ENCODE results near the gene FAM50A.
"Not testable (repeated sequence)": the region's sequence is repeated elsewhere in the genome, so short reads cannot be mapped to it uniquely, and the experiment has no call there.

Gene FAM50A

DNA sequence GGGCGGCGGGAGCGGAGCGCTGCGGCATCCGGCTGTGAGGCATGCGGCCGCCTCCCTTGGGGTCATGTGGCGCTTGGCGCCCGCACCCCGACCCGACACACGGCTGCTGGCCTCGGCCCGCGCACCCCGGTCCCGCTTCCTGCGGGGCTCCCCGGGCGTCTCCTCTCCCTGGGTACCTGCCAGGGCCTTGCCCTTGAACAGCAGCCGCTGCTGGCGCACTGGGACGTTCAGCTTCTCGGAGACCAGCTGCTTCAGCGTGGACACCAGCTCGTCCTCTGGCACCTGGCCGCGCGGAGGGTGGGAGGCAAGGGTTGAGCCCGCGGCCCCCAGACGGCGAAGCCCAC lies 42.1 kb downstream of the FAM50A start:
- no peak for DNase-seq

DNA sequence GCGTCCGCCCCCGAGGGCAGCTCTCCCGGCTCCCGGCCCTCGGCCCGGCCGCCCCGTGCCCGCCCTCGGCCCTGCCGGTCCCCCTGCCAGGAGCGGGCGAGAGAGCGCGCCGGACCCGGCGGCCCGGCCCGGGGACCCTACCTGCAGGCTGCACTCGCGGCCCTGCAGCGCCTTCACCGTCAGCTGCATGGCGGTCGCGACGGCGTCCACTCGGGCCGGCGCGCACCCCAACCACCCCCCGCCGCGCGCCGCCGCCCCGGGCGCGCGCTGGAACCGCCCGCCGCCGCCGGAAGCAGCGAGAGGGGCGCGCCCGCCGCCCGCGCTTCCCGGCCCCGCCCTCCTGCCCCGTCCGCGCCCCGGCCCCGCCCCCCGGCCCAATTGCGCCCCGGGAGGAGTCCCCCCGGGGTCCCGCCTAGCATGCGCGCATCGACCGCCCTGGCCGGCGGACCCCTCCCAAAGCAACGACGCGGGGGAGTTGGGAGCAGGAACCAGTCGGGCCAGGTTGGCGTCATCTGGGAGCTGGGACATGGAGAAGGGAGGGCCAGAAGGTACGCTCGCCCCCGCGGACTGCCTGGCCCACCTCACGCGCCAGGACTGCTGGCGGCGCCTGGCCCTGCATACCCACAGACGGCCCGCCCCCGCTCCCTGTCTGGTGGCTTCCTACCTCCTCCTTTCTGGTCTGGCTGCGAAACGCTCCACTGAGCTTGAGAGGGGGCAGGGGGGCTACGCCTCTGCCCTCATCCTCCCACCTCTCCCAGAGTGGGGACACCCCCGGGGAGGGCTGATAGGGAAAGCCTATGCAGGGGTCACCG lies 42.7 kb downstream of the FAM50A start, which contains the start of gene UBL4A:
TSS of gene UBL4A (minus strand) at position 220 of the 812 bp plus-strand sequence. CDS start at position 189, 31 bp downstream.
- DNase-seq, result peak; percentile 57

DNA sequence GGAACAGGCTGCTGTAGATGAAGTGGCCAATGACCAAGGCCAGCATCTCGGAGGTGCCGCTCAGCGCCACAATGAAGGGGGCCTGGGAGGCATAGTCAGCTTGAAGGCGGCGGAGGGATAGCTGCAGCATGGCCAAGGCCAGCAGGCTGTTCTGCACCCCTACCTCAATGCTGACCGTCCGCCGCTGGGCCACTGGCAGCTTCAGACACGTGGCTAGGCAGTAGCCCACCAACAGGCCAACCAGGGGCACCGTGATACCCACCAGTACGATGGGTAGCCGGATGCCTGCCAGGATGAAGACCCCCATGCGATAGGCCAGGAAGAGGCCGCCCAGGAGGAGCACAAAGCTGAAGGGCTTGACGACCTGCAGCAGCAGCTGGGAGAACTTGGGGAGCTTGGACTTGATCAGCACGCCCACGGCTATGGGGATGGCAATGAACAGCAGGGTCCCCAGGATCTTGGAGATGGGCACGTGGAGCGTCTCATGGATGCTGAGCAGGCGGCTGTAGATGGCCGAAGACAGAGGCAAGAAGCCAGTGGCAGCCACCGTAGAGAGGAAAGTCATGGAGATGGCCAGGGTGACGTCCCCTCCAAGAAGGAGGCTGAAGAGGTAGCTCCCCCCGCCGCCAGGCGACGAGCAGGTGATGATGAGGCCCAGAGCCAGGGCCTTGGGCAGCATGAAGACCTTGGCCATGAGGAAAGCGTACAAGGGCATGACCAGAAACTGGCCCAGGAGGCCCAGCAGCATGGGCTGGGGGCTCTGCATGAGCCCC lies 43.8 kb downstream of the FAM50A start:
- DNase-seq, result no peak

DNA sequence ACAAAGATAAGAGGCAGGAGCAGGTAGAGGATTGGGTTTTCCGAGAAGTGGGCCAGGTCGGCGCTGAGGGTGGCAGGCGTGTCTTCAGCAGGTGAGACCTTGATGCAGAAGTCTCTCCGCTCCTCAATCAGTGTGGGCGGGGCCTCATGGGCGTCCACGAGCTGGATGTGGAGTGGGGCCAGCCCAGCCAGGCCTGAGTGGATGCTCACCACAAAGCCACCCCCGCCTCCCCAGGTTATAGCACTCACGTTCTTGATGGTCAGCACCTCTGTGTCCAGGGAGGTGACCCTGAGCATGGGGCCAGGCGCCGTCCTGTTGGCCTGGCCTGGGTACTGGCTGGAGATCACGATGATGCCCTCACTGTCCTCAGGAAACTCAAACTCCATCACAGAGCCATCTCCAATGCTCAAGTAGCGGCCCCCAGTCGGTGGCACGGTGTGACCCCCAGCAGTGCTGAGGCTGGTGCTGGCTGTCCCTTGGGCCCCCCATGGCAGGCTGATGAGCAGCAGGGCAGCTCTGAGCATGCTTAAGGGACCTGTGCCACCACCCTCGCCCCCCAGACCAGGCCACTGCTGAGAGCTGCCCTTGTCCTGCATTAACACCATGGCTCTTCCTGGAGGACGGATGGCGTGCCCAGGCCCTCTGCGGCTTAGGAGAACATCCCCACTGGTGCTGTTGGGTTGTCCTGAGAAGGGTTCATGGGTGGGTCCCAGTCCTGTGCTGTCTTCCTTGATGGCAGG lies 44.6 kb downstream of the FAM50A start:
- no peak for DNase-seq

DNA sequence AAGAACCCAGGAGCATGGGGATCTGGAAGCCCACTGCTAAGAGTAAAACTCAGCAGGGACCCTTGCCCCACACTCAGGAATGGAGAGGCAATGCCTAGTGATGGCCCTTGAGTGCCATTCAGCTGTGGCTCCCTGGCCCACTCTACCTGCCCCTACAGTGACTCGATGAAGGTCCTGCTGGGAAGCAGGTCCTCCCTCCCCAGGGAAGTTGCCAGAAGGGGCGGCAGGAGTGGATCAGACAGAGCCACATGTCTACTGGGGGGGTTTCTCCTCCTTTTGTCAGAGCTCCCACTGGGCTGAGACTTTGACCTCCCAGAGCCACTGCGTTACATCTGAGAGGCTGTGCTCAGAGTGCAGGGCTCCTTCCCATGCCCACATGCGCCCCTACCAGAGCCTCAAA lies 45.2 kb downstream of the FAM50A start:
- no peak for DNase-seq

DNA sequence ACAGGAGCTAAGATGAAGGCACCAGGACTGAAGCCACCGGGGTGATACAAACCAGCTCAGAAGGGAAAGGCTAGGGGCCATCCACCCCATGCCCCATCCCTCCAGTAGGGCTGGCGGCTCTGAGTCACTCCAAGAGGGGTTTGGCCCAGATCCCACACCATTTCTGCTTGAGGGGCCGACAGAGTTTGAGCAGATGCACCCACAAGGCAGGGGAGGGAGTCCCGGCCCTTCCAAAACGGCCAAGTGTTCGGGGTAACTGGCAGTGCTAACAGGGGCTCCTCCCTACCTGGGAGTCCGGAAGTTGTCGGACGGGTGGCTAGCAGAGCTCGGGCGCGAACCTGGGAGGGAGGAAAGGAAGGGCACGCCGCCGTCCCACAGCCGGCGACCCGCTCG lies 46.1 kb downstream of the FAM50A start:
- no peak for DNase-seq

DNA sequence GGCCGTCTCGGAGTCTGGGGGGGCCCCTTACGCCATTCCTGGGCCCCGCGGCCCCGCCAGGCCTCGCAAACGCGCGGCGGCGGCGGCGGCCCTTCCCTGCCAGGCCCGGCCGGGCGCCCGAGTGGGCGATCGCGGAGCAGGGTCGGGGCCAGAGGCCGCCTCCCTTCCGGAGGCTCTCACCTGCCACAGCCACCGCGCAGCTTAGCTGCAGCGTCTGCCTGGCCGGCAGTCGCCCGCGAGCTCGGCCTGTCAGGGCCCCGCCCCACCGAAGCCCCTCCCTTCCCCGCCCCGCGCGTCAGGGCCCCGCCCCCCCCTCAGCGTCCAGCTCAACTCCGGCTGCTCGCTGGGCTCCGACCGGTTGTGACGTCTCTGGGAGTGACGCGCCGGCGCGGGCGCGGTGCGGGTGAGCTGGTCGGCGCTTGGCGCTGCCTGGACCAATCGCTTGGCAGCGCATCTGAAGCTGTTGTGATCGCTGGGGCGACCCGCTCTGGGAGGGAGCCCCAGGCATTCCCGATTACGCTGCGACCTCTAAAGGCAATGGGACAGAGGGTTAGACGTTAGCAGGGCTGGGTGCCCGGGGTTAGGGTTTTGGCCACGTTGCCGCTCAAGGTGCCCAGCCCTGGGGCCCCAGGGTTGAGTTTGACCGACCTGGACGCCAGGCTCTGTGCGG lies 46.6 kb downstream of the FAM50A start, which contains the start of gene SLC10A3:
TSS of gene SLC10A3 (minus strand) at position 216 of the 670 bp plus-strand sequence. CDS start 1,689 bp downstream, outside the sequence.
- DNase-seq, result peak; percentile 88

DNA sequence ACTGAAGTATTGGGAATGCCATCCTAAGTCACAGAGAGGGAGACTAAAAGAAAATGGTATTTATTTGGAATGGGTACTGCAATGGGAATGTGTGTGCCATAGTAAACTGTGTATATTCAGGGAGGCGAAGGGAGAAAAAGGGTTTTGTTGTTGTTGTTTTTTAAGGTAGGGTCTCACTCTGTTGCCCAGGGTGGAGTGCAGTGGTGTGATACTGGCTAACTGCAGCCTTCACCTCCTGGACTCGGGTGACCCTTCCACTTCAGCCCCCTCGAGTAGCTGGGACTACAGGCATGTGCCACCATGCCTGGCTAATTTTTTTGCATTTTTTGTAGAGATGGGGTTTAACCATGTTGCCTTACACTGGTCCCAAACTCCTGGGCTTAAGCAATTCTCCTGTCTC lies 50.8 kb downstream of the FAM50A start:
- no peak for DNase-seq

DNA sequence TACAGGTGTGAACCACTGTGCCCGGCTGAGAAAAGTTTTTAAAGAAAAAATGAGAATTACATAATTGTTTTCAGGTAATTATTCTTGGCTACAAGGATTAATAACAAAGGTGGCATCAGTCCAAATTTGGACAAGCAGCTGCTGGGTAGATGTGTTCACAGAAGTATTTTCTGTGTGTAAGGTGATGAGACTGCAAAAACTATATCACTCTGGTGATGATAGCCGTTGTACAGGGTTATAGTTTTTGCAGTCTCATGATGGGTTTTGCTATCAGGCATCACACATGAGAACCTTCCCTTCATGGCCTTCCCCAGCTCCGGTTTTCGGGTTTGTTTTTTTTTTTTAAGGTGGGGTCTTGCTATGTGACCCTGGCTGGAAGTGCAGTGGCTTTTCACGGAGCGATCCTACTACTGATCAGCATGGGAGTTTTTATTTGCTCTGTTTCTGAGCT lies 51.6 kb downstream of the FAM50A start:
- DNase-seq, result no peak

DNA sequence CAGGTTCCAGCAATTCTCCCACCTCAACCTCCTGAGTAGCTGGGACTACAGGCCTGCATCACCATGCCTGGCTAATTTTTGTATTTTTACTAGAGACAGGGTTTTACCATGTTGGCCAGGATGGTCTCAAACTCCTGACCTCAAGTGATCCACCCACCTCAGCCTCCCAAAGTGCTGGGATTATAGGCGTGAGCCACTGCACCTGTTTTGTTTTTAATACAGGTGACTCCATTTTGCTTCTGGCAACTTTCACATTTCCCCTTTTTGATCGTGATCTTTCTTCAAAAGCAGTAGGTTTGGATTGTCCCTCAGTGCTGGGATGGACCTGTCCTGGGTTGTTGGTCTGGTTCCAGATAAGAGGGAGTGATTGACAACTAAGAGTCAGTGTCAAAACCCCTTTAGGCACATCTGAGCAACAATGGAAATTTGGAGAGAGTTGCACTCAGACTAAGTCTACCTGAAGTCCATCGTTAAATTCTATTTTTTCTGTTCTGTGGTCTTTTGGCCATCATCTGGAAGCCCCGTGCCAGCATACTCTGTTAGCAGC lies 52.7 kb downstream of the FAM50A start:
- not testable (repeated sequence) for DNase-seq

All from NCI-H748 treated with DMSO at 0.1 percent for 48 hours (cell line).